Uterus (tissue), 4 donors: ENCODE data around the gene CWC27. TPM values are rescaled to one million over a fixed set of nuclear protein-coding genes. Genes with fewer than 3 reads are reported as not detected.
"Not testable (repeated sequence)": the region's sequence is repeated elsewhere in the genome, so short reads cannot be mapped to it uniquely, and the experiment has no call there.

Experiments
- DNase-seq, 2 donors: peaks; one replicate each; pipeline ENCODE4 v3.0.0-alpha.2; 2019 to 2020
- H3K27ac ChIP-seq, 2 donors: fragments of 200-600 bp; sonication (generic); 1 replicate in 1 of 2; 2 replicates in 1 of 2; pipeline ENCODE4 v1.5.1; 2016 to 2018
- H3K27me3 ChIP-seq, 2 donors: fragments of 200-600 bp; sonication (generic); one replicate each; pipeline ENCODE4 v1.5.1; 2018 to 2019; ENCODE audit warnings: control low read depth in 1 of 2
- H3K36me3 ChIP-seq, 2 donors: fragments of 200-600 bp; sonication (generic); one replicate each; pipeline ENCODE4 v1.5.1; 2019; ENCODE audit warnings: control low read depth in 1 of 2
- H3K4me1 ChIP-seq, 2 donors: fragments of 200-600 bp; sonication (generic); one replicate each; pipeline ENCODE4 v1.5.1; 2018 to 2019; ENCODE audit warnings: control low read depth in 1 of 2
- H3K4me3 ChIP-seq, 2 donors: fragments of 200-600 bp; sonication (generic); 1 replicate in 1 of 2; 2 replicates in 1 of 2; pipeline ENCODE4 v1.5.1; 2018 to 2019; ENCODE audit warnings: mild to moderate bottlenecking in 1 of 2
- H3K9me3 ChIP-seq, 2 donors: fragments of 200-600 bp; sonication (generic); one replicate each; pipeline ENCODE4 v1.5.1; 2019; ENCODE audit warnings: control low read depth in 1 of 2
- CTCF ChIP-seq, 4 experiments: fragments of 200-600 bp in 2 of 4; fragments of 450-650 bp in 2 of 4; sonication (generic) in 2 of 4; IDR thresholded peaks; one replicate each; pipeline ENCODE4 v1.5.1; 2016 to 2019; ENCODE audit warnings: antibody characterized with exemption in 4 of 4, mild to moderate bottlenecking in 2 of 4, moderate library complexity in 1 of 4
- POLR2A ChIP-seq, 2 donors: fragments of 450-650 bp; IDR thresholded peaks; one replicate each; pipeline ENCODE4 v1.6.1; 2016; ENCODE audit warnings: antibody characterized with exemption in 2 of 2, mild to moderate bottlenecking in 1 of 2, moderate library complexity in 1 of 2
- intact Hi-C: fragments of 100-400 bp; cut with DNase I; formaldehyde crosslinking; loops from one replicate; pipeline ENCODE4 v1.15.1; 2023; ENCODE audit warnings: low total_unique reads
- total RNA-seq, 4 donors: library from RNA; depleted of rRNA in 3 of 4; stranded (reverse); fragments of >200 nt in 3 of 4; gene quantifications; one replicate each; pipeline versions ENCODE4 v1.1.0 to v1.2.4, GENCODE V29; 2014 to 2023
- donor health status: DM: yes; HTN: yes; CAD: no.

Gene CWC27
- total RNA-seq, 4 donors from 2014 or later, result 7.6 to 28.2 (median 24.2) TPM

DNA sequence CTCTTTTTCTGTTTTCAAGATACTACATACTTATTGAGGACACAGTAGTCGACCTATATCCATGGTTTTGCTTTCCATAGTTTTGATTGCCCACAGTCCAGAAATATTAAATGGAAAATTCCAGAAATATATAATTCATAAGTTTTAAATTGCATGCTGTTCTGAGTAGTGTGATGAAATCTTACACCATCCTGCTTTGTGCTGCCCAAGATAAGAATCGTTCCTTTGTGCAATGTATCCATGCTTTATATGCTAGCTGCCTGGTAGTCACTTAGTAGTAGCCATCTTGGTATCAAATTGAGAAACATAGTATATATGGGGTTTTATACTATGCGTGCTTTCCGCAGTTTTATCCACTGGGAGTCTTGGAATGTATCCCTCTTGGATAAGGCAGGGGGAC lies 59.0 kb downstream of the CWC27 start:
- H3K4me1 ChIP-seq, result no peaks in the 10 kb centered on the region
- no peaks in the 10 kb centered on the region for H3K27me3 ChIP-seq
- no peak overlapping the region for H3K4me3 ChIP-seq
- TF ChIP-seq CTCF (IDR thresholded peaks at IDR 0.05) (no peak), POLR2A (IDR thresholded peaks at IDR 0.05) (no peak)
- intact Hi-C loops, result no loop called here
- no peak for DNase-seq
- H3K27ac ChIP-seq, result no peak overlapping the region
- H3K36me3 ChIP-seq, result no peaks in the 10 kb centered on the region
- H3K9me3 ChIP-seq, result no peaks in the 10 kb centered on the region

GRCh38 chr5:64830650-64831049 lies 61.9 kb downstream of the CWC27 start:
- H3K4me3 ChIP-seq, H3K27ac ChIP-seq, intact Hi-C loops, H3K27me3 ChIP-seq, H3K36me3 ChIP-seq, H3K9me3 ChIP-seq, H3K4me1 ChIP-seq, DNase-seq: not testable (repeated sequence)

DNA sequence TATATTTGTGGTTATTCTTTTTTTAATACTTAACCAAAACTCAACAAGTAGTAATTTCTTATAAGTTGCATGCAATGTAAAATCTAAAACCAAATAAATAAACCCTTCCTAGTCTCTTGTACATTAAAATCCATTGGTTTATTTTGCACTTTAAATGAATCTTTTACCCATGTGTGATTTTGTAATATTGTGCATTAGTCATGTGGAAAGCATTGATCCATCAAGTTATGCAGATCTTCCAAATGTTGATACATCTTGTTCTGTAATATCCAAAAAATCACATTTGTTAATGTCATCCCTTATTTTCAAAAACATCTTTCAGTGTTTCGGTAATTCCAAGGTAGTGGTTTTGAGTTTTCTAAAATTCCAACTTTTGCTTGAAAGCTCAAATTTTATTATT lies 63.3 kb downstream of the CWC27 start:
- H3K4me1 ChIP-seq, result peaks cover 0 to 2% of the 10 kb centered on the region in 2 donors
- H3K27ac ChIP-seq, result no peak overlapping the region
- no peaks in the 10 kb centered on the region for H3K27me3 ChIP-seq
- intact Hi-C loops, result no loop called here
- no peak overlapping the region for H3K4me3 ChIP-seq
- no peak for TF ChIP-seq POLR2A (IDR thresholded peaks at IDR 0.05)
- TF ChIP-seq CTCF (IDR thresholded peaks at IDR 0.05), result no peak
- no peaks in the 10 kb centered on the region for H3K9me3 ChIP-seq
- no peak for DNase-seq
- no peaks in the 10 kb centered on the region for H3K36me3 ChIP-seq

GRCh38 chr5:64834037-64834436 lies 65.3 kb downstream of the CWC27 start:
- intact Hi-C loops, result no loop called here
- Histone ChIP-seq H3K27ac (peak overlapping the region in 1 of 2 donors; percentile 0), H3K4me1 (peaks cover 0 to 3% of the 10 kb centered on the region in 2 donors), H3K27me3 (no peaks in the 10 kb centered on the region), H3K4me3 (no peak overlapping the region), H3K9me3 (no peaks in the 10 kb centered on the region), H3K36me3 (no peaks in the 10 kb centered on the region)
- no peak for TF ChIP-seq POLR2A (IDR thresholded peaks at IDR 0.05)
- TF ChIP-seq CTCF (IDR thresholded peaks at IDR 0.05), result no peak
- no peak for DNase-seq

GRCh38 chr5:64834611-64835010 lies 65.9 kb downstream of the CWC27 start:
- H3K27ac ChIP-seq, result peak overlapping the region in 1 of 2 donors; percentile 0
- TF ChIP-seq CTCF (IDR thresholded peaks at IDR 0.05) (no peak), POLR2A (IDR thresholded peaks at IDR 0.05) (no peak)

GRCh38 chr5:64835266-64835665 lies 66.5 kb downstream of the CWC27 start:
- H3K36me3 ChIP-seq, result no peaks in the 10 kb centered on the region
- H3K27ac ChIP-seq, result peak overlapping the region in 1 of 2 donors; percentile 36
- H3K9me3 ChIP-seq, result no peaks in the 10 kb centered on the region
- no peak for DNase-seq
- intact Hi-C loops, result no loop called here
- H3K27me3 ChIP-seq, result no peaks in the 10 kb centered on the region
- peaks cover 0 to 3% of the 10 kb centered on the region in 2 donors for H3K4me1 ChIP-seq
- TF ChIP-seq POLR2A (IDR thresholded peaks at IDR 0.05) (no peak), CTCF (IDR thresholded peaks at IDR 0.05) (no peak)
- no peak overlapping the region for H3K4me3 ChIP-seq

More at GRCh38 chr5:64834611-64835010, 65.9 kb downstream of the CWC27 start:
- no peaks in the 10 kb centered on the region for H3K36me3 ChIP-seq
- DNase-seq, result no peak
- no peak overlapping the region for H3K4me3 ChIP-seq
- intact Hi-C loops, result no loop called here
- H3K4me1 ChIP-seq, result peaks cover 0 to 3% of the 10 kb centered on the region in 2 donors
- no peaks in the 10 kb centered on the region for H3K9me3 ChIP-seq
- no peaks in the 10 kb centered on the region for H3K27me3 ChIP-seq
